GM21528 (cell line): ENCODE results near the gene SCARF2.

ENCODE experiments used
- ATAC-seq: cut with Tn5 transposase; IDR thresholded peaks from one replicate; pipeline ENCODE4 v1.9.1; 2021; ENCODE audit warnings: mild to moderate bottlenecking, moderate library complexity; ENCODE audit not compliant: unreplicated experiment, low FRiP score

Gene SCARF2

DNA sequence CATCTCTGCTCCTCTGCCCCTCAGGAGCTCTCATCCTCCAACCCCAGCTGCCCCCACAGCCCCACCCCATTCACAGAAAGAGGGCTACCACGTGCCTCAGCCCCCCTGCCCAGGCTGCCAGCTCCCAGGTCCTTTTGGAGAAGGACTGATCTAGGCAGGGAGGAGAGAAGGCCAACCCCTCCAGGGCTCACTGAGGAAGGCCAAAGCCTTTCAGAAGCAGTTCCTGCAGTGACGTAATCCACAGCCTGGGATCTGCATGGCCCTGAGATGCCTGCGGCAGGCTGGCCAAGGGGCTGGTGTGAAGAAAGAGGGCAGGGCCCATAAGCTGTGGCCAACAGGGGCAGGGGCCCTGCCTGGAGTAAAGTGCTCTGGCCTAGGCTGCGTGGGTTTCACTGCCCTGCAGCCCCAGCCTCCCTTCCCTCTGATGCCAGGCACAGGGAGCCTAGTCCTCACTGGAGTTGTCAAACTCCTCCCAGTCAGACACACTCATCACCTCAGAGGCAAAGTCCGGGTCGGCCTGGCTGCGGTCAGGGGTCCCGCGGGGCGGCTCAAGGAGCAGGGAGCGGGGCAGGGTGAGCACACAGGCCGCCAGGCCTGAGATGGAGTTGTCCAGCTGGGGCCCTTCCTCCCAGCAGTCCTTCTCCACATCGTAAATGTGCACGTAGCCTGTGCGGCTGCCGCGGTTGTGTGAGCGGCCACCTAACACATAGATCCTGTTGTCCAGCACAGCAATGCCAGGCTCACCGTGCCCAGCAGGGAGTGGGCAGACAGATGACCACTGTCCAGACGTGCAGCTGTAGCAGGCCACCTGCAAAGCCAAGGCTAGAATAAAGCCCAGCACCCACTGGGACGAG is 4.2 kb upstream of the SCARF2 start:
- ATAC-seq = no peak

DNA sequence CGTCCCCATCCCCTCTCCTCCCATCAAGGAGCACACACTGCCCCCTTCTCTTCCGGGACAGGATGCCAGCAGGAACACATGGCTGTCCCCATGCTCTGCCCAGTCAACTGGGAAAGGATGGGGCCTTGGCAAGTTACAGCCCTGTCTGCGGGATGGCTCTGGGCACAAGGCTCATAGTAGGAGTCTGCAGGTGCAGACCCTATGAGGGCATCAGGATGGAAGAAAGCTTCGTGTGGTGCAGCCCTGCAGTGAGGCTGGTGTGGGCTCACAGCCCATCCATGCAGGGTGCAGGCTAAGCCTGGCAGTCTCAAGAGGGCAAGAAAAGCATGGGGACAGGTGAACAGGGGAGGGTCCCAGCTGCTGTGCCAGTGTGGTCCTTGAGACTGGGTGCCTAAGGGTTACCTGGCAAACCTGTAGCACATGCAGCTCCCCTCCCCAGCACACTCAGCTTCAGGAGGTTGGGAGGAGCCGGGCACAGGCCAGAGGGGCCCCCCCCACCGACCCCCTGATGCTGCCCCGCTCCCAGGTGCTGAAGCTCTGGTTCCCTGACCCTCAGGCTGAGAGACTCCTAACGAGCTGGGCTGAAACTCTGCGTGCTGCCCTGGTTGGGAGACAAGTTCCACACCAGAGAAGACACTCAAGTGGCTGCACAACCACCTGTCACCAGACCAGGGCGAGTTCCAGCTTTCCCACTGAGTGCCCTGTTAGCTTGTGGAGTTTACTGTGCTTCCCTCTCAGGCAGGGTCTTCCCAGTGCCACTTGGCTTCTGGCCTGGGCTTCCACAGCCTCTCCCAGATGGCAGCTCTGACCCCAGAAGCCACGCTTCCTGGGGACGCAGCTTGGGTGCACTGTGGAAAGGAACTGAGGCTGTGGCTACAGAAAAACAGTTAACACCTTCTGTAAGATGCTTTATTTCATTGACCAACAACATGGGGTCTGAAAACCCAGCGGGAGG is 3.3 kb upstream of the SCARF2 start:
- no peak for ATAC-seq

DNA sequence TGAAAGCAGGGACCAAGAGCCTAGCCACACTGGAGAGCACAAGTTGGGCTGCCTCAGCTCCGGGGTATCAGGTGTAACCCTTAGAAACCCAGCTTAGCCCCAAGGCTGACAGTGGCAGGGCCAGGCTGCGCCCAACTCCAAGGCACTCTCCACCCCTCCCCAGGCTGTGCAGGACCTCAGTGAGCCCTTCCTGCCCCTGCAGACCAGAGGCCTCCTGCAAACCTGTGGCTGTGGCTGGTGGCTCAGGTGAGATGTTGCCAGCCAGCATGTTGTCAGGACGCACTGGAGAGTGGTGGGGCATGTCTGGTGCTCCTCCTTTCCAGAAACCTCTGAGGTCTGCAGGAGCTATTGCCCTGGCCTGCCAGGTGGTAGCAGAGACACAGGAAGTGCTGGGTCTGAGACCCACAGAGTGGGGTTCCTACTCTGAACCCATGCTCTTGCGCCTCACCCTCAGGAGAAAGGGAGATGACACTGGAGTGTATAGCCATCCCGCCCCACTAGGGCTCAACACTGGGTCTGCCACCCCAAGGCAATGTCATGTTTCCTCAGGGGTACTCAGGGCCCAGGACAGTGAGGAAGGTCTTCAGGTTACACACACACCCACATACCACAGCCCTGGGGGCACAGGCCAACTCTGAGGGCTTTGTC is 2.4 kb upstream of the SCARF2 start:
- no peak for ATAC-seq

DNA sequence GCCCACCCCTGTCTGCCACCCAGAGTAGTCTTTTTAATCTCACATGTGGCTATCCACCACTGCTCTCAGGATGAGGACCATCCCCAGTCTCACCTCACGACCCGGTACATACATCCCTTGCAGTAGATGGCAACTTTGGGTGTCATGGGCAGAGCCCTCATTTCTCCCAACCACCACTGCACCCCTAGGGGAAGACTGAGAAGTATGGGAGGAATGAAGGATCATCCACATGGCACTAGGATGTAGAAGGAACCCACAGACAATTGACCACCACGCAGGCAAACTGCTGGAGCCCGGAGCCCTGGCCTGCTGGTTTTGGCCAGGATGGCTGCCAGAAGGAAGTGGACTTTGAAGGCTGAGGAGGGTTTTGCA is 1.9 kb upstream of the SCARF2 start:
- no peak for ATAC-seq

DNA sequence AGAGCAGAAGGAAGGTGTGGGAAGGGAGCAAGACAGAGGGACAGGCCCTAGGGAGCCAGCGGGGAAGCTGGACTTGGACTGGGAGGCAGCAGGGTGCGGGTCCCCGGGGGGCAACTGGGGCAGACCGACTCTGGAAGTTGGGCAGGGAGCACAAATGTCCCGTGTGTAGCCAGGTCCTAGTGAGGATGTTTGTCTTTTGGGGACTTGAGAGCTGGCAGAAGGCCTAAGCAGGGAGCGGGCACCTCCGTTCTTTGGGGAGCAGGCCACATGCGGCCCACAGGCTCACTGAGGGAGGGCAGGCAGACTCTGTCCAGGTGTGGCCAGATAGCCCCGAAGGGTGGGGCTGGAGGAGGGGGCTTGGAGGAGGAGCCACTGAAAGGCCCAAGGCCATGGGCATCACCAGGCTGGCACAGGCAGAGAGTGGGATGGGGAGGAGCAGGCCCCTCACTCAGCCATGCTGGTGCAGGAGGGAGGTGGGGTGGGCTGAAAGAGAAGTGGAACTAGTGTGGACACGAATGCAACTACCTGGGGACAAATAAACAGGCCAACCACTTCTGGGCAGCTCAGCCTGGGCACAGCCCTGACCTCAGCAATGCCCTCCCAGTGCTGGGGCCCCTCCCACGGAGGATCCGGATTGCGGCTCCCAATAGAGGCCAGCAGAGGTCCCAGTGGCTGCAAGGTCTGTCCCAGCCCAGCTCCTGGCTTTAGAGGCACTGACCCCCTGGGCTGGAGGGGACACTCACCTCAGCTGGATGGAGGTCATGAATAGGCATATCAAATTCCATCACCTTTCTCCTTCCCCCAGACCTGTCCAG is 1.3 kb upstream of the SCARF2 start:
- ATAC-seq = no peak

DNA sequence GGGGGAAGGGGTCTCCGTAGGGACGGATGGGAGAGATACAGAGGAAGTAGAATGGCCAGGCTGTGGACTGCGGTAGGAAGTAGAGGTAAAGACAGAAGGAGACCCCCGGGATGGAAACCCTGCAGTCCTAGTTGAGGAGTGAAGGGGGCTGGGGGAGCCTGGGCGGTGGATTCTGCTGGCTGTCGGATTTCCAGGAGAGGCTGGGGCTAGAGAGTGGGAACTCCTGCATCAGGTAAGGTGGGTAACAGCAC is 727 bp upstream of the SCARF2 start:
- ATAC-seq = no peak

DNA sequence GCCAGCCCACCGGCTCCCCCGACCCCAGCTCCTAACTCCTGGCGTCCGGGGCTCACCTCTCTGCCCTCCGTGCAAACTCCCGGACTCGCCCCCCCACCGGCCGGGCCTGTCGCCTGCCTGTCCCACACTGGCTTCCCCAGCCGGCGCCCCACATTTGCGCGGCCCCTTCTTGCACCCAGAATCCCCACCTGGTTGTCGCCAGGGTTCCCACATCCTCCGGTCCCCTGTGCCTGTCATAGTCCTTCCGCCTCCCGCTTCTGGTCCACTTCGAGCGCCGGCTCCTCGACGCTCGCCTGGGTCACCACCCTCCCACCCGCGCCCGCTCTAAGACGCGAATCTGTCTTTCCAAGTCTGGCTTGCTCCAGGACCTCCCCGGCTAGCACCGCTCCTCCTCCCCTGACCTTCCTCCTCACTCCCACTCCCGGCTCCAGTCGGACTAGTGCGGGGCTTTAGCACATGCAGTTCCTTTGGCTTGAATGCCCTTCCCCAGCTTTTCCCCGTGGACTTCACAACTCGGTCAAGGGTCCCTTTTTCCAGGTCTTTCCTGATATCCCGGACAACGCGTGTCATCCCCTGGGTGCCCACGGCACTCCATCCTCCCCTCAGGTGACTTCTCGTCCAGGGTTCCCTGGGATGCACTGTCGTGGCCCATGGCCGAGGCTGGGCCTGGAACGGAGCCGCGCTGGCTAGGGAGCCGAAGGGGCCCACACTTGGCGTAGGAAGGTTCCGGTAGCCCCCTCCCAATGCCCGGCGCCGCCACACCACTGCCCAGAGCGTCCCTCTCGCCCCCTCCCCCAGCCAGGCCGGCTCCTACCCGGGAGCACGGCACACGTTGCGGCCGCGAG is 635 bp downstream of the SCARF2 start:
- ATAC-seq = no peak

DNA sequence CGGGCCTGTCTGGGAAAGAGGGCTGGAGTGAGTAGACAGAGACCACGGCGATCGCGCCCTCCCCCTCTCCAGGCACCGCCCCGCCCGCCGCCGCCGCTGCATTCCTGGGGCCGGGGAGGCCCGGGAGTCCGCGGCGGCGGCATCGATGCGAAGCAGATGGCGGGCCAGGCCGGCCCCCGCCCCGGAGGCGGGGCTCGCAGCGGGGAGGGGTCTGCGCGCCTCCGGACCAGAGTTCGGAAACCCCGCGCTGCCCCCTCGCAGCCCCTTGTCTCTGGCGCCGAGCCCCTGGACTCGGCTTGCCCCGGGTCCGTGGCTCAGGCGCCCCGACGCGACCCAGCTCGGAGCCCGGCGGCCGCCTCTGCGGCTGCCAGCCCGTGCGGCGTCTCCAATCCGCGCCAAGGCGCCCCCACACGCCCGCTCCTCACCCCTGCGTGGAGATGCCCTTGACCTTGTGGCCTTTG is 1.3 kb downstream of the SCARF2 start:
- no peak for ATAC-seq

DNA sequence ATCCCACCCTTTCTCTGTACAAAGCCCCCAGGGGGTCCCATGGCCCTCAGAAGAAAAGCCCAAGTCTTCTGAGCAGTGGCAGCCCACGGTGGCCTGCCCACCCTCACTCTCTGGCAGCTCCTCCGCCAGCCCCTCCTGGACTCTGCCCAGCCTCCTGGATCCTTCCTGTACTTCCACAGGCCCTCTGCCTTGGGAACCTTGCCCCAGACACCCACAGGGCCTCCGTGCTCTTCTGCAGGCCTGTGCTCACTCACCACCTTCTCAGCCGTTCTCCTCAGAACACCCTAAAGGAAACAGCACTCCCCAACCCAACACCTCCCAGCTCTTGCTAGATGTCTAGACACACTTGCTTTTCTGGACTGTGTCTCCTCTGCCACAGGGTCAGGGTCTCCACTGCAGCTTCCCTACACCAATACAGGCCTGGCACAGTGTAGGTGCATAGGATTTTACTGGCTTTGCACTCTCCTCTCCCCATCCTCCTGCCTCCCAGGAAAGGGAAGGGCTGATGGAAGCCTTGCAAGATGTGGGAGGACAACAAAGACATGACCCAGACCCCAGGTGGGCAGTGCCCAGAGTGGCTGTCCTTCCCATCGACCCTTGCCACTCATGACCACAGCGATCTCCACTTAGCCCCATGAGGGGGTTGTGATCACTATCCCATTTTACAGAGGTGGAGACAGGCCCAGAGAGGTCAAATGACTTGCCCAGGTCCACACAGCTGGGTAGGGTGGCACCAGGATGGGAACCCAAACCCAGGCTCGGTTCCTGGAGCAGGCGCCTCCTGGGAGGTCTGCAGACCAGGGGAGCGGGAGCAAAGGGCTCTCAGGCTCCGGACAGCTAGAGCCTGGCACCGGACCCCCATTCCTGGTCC is 2.0 kb downstream of the SCARF2 start:
- no peak for ATAC-seq

DNA sequence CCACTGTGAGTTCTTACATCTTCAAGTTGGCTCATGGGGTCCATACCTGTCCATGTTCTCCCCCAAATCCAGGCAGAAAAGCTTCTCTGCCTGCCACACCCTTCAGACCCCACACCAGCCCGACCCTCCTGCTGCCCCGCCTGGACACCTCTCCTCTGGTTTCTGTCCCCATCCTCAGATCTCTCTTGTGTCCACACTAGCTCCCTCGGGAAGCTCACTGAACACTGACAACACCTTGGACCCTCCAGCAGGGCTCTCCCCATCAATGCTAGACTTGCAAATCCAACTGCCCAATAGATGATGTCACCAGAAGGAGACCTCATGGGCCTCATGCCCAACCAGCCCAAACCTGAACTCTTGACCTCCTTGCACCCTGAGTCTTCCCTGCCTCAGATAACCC is 2.9 kb downstream of the SCARF2 start:
- ATAC-seq = no peak

DNA sequence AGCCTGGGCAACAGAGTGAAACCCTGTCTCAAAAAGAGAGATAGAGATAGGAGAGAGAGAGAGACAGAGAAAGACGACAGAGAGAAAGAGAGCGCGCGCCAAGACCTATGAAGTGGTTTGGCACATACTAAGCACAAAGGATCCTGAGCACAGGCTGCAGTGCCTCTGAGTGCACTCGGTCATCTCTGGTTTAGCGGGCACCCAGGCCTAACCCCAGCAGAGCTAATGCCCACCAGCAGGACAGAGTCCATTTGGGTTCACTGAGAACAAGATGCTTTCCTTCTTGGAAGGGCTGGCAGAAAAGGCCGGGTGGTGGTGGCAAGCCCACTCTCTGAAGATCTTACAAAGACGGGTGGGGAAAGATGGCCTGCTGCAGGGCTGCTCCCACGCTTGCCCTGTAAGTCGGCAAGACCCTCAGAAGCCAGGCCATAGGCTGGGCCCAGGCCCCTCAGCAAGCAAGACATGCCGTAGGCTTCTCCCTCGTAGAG is 3.3 kb downstream of the SCARF2 start:
- ATAC-seq = no peak

DNA sequence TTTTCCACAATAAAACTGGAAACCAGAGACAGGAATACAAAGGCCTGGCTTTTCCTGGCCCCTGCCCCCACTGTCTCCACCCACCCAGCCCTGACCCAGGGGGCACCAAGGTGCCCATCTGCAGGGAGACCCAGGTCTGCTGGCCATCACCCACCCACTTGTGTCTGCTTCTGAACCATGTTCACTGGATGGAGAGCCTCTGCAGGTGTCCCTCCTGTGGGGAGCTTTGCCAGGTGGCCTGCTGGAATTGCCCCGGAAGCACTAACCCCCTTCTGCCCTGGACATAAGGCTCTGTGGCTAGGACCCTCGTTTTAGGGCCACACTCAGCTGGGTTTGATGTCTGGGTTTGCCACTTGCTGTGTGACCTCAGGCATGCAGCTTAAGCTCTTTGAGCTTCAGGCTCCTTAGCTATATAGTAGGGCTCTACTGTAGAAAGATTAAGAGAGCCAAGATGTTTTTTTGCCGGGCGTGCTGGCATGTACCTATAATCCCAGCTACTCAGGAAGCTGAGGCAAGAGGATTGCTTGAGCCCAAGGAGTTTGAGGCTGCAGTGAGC is 3.9 kb downstream of the SCARF2 start:
- ATAC-seq = no peak

DNA sequence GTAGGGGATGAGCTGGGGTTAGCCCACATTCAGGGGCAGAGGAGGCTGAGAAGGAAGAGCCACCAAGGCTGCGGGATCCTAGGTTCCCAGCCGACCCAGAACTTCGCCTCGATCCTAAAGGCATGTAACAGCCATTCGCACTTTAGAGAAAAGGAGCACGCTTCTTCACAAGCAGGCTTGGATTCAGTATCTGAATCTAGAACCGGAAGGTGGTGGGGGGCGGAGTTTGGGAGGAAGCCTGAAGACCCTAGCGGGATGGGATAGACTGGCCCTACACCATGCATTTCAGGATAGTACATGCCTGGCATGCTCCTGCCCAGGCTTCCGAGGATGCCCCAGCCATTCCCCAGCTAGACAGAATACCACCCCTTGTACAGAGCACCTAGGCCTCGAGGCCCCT is 4.4 kb downstream of the SCARF2 start:
- ATAC-seq = no peak

DNA sequence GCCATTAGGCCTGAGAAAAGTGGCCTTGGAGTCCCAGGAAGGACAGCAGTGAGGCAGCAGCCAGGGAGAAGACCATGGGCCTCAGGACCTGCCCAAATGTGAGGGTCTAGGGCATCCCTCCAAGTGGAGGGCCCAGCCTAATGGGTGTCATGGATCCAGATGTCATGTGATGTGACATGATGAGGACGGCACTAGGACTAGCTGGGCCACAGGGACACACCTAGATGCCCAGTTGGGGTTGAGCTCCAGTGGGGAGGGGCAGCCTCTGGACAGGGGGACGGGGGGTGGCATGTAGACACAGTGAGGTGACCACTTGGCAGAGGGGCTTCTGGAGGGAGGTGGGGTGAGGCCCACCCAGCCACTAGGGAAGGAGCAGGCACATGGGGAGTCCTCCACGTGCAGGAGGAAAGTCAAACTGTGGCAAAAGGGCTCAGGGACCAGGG is 5.4 kb downstream of the SCARF2 start:
- no peak for ATAC-seq

DNA sequence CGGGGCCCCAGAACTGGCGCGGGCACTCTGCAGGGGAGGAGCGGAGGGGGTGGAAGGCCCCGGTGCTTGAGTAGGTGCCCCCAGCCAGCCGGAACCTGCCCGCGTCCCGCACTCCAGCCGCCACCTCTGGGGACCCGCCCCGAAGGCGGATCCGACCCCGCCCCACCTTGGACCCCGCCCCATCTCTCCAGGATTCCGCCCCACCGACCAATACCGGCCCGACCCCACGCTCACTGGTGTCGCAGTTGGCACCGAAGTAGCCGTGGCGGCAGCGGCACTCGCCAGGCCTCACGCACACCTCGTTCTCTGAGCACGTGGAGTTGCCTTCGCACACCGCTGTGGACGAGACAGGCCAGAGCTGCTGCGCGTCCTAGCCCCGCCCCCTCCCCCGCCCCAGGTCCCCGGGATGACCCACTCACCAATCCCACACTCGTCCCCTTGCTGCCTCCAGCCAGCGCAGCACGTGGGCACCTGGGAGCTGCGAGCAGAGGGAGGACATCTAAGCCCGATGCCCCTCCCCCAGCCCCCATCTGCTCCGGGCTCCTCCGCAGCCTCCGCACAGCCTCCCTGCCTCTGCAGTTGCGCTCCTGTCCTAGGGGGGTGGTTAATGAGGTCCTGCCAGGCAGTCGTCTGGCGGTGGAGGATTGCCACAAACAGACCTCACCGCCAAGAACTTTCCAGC is 6.0 kb downstream of the SCARF2 start:
- no peak for ATAC-seq

DNA sequence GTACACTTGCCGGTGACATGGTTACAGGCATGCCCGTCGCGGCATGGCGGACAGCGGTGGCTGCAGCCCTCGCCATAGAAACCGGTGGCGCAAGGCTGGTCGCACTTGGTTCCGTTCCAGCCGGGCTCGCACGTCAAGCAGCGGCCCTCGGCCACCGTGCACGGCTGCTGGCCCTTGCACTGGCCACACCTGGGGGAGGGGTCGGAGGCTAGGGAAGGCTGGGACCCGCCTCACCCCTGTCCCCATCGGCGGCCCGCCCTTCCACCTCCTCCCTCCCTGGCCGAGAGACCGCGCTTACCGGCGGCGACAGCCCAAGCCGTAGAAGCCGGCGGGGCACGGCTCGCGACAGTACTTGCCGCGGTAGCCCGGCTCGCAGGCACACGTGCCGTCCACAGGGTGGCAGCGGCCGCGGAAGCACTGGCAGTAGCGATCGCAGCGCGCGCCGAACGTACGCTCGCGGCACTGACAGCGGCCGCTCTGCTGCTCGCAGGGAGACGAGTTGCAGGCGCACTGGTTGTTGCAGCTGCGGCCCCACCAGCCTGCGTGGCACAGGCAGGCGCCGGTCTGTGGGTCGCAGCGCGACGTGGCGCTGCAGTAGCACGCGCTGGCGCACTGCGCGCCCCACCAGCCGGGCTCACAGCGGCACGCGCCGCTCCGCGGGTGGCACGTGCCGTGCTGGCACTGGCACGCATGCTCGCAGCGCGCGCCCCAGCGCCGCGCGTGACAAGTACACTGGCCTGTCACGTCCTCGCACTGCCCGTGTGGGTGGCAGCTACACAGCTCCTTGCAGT is 6.7 kb downstream of the SCARF2 start:
- no peak for ATAC-seq
